Left lobe of liver (tissue), 2 donors: Measurements from ENCODE around the gene GTF2H3. TPM values are rescaled to one million over a fixed set of nuclear protein-coding genes. Genes with fewer than 3 reads are reported as not detected.
"Not testable (repeated sequence)": the region's sequence is repeated elsewhere in the genome, so short reads cannot be mapped to it uniquely, and the experiment has no call there.

Source experiments
- ATAC-seq: fragments of 200-7000 bp; cut with Tn5 transposase; one replicate; pipeline ENCODE4 v1.9.1; 2020; ENCODE audit warnings: mild to moderate bottlenecking, moderate library complexity
- DNase-seq: peaks from one replicate; pipeline ENCODE4 v3.0.0-alpha.2; 2020; ENCODE audit warnings: low spot score
- total RNA-seq: library from RNA; stranded (reverse); gene quantifications from one replicate; pipeline ENCODE4 v1.2.1, GENCODE V29; 2021
- donor health status: DM: no; HTN: no; CAD: no; lungs with moderate emphysema.
- donor health status: DM: no; HTN: yes; CAD: no.

The GTF2H3 gene
- total RNA-seq = 7.5 TPM

- DNase-seq (peak; percentile 96), ATAC-seq (peak; percentile 97)
Observed at GRCh38 chr12:123633379-123634141, at the start of gene GTF2H3, which contains the start of gene EIF2B1. TSS of gene GTF2H3 (plus strand) at chr12:123633829. CDS start at chr12:123633860, 31 bp downstream. TSS of gene EIF2B1 (minus strand) at chr12:123633686. CDS start at chr12:123633557, 129 bp downstream.

DNA sequence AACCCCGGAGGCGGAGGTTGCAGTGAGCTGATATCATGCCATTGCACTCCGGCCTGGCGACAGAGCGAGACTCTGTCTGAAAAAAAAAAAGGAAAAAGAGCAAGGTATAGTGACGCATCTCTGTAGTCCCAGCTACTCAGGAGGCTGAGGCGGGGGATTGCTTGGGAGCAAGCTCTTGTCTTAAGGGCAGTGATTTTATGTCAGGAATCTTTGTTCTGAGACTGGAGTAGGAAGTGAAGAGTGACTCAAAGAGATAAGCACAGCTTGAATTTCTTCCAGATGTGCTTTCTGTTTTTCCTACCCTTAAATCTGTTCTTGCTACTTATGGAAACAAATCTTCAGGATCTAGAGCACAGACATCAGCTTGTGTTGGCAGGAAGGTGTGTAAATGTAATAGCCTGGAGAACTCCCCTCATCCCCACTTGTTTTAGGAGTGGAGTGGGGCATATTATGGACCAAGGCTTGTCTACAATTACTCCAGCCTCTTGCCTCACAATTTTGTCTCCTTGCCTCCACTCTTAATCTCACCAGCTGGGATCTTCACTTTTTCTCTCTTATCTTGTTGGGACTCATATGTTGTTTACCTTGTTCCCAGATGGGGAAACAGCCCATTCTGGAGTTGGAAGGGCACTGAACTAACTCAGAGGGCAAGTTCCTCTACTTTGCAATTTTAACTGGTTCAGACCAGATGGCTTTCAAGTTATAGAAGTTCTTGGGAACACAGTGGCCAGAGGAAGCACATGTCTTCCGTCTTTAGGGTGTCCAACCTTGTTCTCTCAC is 41.7 kb upstream of the GTF2H3 start:
- ATAC-seq = peak; percentile 75
- no peak for DNase-seq

DNA sequence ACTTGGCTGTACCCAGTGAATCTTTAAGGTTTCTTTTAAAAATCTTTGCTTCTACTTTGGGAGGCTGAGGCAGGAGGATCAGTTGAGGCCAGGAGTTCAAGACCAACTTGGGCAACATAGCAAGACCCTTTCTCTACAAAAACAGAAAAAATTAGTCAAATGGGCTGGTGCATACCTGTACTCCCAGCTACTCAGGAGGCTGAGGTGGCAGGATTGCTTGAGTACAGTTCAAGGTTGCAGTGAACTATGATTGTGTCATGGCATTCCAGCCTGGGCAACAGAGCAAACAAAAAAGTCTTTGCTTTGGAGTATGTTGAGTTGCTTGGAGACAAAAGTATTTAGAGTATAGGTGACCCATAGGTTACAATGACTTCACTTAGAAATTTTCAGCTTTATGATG is 37.9 kb upstream of the GTF2H3 start:
- ATAC-seq = peak; percentile 74

DNA sequence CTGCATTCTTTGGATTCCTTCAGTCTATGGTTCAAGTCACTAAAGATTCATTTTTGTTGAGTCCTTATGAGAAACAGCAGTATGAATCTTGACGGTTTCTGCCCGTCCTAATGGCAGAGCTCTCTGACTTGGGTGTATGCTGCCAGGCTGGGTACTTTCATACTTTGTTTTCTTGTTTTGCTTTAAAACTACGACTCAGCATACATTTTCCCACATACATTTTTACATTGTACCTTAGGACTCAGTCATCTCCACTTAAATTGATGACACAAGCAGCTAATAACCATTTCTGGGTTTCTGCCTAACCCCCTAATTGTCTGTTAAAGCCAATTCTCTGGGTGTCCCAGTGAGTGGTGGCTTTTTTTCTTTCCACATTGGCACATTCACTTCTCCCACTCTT is 36.5 kb upstream of the GTF2H3 start:
- no peak for ATAC-seq
- no peak for DNase-seq

More for the DNA sequence above, 37.9 kb upstream of the GTF2H3 start:
- no peak for DNase-seq

DNA sequence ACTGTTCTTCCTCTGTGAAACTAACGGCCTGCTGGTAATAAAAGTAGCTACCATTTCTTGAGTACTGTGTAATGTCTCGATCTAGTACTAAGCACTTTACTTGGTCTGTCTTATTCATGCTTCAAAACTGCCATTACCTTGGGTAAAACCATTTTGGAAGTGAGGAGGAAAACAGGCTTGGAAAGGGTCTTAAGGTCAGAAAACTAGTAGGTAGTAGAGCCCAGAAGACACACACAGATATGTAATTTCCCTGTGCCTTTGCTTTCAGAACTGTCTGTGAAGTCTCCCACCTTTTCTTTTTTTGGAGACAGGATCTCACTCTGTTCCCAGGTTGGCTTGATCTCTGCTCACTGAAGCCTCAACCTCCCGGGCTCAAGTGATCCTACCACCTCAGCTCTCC is 35.1 kb upstream of the GTF2H3 start:
- DNase-seq (no peak), ATAC-seq (no peak)

- no peak for ATAC-seq
- no peak for DNase-seq
Observed at GRCh38 chr12:123599310-123599709, 34.3 kb upstream of the GTF2H3 start.

- DNase-seq (no peak), ATAC-seq (no peak)
Observed at GRCh38 chr12:123599721-123600120, 33.9 kb upstream of the GTF2H3 start.

DNA sequence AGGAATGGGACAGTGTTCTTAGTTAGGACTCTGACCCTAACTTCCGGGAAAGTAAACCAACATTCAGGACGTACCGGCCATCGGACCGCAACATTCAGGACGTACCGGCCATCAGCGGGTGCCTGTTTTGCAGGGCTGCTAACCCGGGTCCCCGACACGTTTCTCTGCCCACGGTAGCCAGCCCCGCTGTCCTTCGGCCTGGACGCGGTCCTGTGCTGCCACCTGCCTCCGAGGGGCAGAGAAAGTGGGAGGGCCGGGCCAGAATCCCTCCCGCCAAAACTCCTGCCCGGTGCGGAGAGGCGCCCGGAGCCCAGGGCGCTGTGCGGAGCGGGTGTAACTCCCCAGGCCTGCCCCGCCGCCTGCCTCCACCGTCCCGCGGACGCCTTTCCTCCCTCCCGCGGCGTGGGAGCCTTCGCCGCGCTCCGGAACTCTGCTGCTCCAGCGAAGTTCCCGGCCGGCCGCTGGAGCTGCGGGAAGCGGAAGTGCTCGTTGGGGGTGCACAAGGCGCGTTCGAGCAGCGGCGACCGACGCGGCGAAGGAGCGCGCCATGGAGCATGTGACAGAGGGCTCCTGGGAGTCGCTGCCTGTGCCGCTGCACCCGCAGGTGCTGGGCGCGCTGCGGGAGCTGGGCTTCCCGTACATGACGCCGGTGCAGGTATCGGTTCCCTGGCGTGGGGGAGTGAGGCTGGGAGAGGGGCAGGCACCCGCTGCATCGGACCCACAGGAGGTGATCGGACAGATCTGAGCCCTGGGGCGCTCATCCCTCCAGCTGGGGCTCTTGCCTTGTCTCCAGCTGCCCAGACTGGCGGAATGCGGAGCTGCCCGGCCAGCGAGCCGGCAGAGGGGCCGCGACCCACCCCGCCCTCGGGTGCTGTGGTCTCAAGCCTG is 31.8 kb upstream of the GTF2H3 start, which contains the start of gene DDX55:
TSS of gene DDX55 (plus strand) at position 498 of the 888 bp plus-strand sequence. CDS start at position 548, 50 bp downstream.
- ATAC-seq (peak; percentile 95), DNase-seq (peak; percentile 84)

DNA sequence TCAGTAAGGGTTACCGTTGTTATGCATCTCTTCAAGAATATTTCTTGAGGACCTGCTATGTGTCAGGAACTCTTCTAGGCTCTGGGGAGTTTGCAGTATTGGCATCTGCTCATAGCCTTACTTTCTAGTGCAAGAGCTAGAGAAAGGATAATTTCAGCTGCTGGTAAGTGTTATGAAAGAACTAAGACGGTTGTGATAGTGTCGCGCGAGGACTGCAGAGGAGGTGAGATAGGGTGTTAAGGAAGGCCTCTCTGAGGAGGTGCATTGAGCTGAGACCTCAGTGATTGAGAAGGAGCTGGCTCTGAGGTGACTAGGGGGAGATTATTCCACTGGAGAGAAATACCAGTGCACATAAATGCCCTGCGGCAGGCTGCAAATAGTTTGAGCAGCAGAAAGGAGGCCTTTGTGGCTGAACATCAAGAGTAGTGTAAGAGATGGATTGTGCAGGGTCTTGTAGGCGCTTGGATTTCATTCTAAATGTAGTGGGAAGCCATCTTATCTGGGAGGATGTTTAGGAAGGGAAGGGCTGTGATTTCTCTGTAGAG is 30.9 kb upstream of the GTF2H3 start:
- DNase-seq = no peak
- ATAC-seq = no peak

DNA sequence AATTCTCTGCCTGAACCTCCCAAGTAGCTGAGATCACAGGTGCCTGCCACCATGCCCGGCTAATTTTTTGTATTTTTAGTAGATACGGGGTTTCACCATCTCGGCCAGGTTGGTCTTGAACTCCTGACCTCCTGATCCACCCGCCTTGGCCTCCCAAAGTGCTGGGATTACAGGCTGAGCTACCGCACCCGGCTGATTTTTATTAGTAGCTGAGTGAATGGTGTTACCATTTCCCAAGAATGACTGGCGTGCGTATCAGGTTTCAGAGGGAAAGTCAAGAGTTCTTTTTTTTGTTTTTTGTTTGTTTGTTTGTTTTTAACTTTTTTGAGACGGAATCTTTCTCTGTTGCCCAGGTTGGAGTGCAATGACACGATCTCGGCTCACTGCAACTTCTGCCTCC is 30.1 kb upstream of the GTF2H3 start:
- ATAC-seq, DNase-seq: not testable (repeated sequence)

DNA sequence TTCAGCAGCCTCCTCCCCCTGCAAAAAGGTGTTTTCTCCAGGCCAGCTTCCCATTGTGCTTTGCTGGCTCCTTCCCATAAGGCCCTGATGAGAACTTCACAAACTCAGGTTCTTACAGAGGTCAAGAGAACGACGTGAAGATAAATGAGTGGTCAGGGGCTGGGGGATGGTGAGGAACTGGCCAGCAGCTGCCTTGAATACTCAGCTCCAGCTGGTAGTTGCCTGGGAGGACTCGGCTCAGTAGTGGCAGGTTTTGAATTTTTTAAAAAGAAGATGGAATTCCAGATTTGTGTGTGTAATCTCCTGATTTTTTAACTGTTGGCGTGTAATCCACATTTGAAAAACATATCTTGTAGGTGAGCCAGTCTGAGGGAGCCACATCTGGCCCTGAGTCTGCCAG is 25.9 kb upstream of the GTF2H3 start:
- no peak for DNase-seq
- ATAC-seq = no peak

DNA sequence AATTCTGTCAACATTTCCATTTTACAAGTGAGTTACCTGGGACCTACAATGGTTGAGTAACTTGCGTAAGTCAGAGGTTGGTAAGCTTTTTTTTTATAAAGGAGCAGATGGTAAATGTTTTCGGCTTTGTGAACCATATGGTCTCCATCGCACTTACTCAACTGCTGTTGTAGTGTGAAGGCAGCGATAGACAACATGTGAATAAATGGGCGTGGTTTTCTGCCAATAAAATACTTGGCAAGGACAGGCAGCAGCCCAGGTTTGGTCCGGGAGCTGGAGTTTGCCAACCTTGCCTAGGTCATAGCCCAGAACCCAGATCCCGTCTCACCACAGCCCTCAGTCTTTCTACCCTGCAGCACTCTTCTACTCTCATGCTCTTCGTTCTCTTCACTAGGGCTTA is 25.4 kb upstream of the GTF2H3 start:
- ATAC-seq = no peak

DNA sequence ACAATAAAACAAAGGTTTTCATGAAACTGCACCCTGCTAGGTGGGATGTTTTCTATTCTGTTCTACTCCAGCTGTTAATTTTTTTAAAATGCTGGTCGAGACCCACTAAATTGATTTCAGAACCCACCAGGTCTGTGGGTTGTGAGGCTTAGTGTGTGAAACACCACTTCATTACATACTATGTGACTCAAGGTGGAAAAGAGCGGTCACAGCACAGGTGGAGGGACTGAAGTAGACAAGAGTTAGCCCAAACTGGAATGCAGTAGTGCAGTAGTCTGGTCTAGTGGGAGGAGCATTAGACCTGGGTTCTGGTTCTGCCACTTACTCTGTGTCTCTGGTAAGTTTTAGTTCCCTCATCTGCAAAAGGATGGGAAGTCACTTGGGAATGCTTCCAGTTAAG is 19.5 kb upstream of the GTF2H3 start:
- DNase-seq = no peak
- ATAC-seq = no peak

More for the DNA sequence above, 25.4 kb upstream of the GTF2H3 start:
- no peak for DNase-seq

DNA sequence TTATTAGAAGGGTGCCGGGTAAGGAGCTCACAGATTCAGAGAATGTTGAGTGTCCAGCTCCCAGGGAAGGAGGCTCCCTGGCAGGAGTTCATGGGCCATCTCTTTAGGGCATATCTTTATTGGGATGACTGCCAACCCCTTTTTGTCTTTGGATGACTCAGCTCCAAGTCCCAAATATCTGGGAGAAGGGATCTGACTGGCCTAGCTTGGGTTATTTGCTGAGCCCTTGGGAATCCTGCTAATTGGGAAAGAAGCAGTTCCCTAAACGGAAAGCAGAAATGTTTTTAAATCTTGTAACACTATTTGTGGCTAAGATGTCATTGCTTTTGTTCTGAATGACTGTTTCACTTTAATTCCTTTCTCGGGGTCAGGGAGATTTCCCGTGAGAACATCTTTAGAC is 19.1 kb upstream of the GTF2H3 start:
- ATAC-seq = no peak
- DNase-seq = no peak

DNA sequence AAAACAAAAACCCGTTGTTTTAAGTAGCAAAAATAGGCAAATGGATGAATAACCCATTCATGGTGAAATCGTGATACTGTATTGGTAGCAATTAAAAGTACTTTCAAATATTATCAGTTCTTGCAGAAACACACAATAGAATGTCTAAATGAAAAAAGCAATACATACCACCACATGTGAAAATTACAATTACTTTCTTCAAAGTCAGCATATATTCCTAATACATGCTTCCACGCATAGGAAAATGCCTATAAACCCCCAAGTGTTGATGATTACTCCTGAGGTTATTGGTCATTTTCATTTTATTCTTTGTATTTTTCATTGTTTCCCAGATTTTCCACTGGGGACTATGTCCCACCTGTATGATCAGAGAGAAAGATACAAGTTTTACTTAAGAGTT is 16.5 kb upstream of the GTF2H3 start:
- DNase-seq = no peak

DNA sequence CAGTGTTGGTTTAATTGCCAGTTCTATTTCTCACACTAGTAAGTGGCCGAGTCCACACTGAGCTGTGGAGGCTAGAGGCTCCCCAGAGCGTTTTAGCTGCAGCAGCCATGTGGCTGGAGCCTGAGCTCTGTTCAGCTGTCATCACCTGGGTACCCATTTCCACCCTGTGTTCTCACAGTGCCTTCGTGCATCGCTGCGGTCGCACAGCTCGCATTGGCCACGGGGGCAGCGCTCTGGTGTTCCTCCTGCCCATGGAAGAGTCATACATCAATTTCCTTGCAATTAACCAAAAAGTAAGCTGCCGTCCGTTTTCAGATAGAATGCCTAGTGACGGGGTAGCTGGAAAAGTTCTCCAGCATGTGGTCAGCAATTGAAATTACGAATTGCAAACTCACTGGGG is 16.0 kb upstream of the GTF2H3 start:
- no peak for ATAC-seq
- no peak for DNase-seq

More for the DNA sequence above, 16.5 kb upstream of the GTF2H3 start:
- ATAC-seq = no peak

DNA sequence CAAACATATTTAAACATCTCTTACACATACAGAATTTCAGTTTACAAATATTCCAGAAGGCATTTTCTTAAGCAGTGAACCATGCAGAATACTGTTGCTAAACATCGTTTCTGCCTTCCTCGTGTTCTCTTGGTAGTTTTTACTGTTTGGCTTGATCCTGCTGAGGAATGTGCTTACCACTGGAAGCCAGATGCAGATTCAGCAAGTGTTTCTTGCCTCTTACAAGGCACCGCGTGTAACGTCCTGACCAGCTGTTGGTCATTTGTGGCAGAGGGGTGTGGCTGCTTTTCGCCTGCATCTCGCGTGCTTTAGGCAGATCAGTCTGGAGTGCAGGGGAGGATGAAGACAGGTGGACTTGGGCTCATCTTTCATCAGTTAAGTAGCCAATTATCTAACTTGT is 12.5 kb upstream of the GTF2H3 start:
- no peak for ATAC-seq
- DNase-seq = no peak

DNA sequence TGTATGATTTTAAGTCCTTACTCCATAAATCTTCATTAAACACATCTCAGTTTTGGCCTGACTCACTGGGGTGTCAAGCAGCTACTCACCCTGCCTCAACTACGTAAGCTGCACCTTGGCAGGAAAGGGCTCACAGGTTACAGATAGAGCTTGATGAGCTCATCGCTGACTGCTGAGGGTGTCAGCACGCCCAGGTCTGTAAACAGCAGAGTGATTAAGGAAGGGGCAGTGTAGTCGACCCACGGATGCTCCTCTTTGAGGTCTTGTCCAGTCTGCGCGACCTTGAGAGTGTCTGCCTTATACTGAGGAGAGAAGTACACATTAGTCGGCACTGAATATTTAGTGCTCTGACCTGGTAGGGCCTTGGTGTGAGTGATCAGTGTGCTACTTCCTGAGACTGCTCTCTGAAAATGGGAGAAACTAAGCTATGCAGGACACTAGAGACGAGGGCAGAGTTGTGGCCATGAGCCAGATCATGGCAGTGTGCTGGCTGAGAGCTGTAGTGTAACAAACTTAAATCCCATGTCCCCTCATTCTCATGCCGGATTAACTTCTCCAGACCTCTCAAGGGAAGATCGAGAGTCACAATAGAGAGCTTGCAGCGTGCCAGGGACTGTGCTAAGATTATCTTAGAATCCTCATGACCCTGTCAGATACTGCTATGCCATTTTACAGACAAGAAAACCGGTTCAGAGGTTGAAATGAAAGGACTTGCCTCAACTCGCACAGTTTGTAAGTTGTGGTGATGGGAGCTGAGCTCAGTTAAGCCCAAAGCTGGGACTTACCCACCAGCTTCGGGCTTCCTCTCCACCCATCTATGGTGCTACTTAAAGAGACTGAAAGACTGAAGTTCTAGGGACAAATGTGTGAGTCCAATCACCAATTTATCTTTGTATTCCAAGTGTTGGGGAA is 11.8 kb upstream of the GTF2H3 start:
- DNase-seq (no peak), ATAC-seq (no peak)

DNA sequence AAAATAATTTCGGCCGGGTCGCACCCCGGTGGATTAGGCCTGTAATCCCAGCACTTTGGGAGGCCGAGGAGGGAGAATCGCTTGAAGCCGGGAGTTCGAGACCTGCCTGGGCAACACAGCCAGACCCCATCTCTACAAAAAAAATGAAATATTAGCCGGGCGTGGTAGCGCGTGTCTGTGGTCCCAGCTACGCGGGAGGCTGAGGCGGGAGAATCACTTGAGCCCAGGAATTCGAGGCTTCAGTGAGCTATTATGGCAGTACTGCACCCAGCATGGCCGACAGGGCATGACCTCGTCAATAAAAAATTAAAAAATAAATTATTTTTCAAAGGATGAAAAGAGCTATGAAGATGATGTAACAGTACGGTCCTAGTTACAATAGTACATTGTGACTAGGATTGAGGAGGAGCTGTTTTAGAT is 523 bp downstream of the GTF2H3 start:
- ATAC-seq = no peak
- DNase-seq = no peak

DNA sequence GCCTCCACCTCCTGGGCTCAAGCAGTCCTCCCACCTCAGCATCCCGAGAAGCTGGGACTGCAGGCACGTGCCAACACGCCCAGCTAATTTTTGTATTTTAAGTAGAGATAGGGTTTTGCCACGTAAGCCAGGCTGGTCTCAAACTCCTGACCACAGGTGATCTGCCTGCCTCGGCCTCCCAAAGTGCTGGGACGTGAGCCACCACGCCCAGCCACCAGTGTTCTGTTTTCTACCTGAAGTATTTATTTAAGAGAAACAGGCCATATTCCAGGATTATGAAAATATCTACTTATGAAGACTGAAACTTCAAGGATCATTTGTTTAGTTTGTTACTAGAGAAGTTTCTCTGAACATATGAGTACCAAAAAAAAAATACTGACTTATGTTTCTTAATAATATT is 10.3 kb downstream of the GTF2H3 start:
- ATAC-seq (no peak), DNase-seq (no peak)
